Immature natural killer cell (primary cell): ENCODE results near the gene ANKRD27. TPM values are rescaled to one million over a fixed set of nuclear protein-coding genes. Genes with fewer than 3 reads are reported as not detected.
A peak's percentile ranks its signal among the peaks of the same experiment; 100 is the strongest.
"Not testable (repeated sequence)": the region's sequence is repeated elsewhere in the genome, so short reads cannot be mapped to it uniquely, and the experiment has no call there.

Source experiments
- DNase-seq, 3 donors: peaks; one replicate each; pipeline ENCODE4 v3.0.0; 2022; ENCODE audit warnings: mixed read lengths in 1 of 3
- H3K27ac Mint-ChIP-seq, 6 donors: one replicate each; pipeline ENCODE4 v1.8.0; 2020; ENCODE audit warnings: mixed read lengths in 6 of 6, mild to moderate bottlenecking in 5 of 6, inconsistent platforms in 4 of 6, moderate library complexity in 3 of 6
- H3K27me3 Mint-ChIP-seq, 3 donors: one replicate each; pipeline ENCODE4 v1.8.0; 2020 to 2021; ENCODE audit warnings: low read depth in 3 of 3, mild to moderate bottlenecking in 3 of 3, mixed read lengths in 3 of 3, moderate library complexity in 3 of 3, inconsistent platforms in 1 of 3
- H3K36me3 Mint-ChIP-seq, 3 donors: one replicate each; pipeline ENCODE4 v1.8.0; 2020; ENCODE audit warnings: mixed read lengths in 3 of 3, inconsistent platforms in 2 of 3, mild to moderate bottlenecking in 2 of 3
- H3K4me1 Mint-ChIP-seq, 2 donors: one replicate each; pipeline ENCODE4 v1.8.0; 2020; ENCODE audit warnings: inconsistent platforms in 2 of 2, mild to moderate bottlenecking in 2 of 2, mixed read lengths in 2 of 2, moderate library complexity in 1 of 2
- H3K4me3 Mint-ChIP-seq, 5 donors: one replicate each; pipeline ENCODE4 v1.8.0; 2020; ENCODE audit warnings: mild to moderate bottlenecking in 5 of 5, mixed read lengths in 5 of 5, inconsistent platforms in 3 of 5, moderate library complexity in 3 of 5
- H3K9me3 Mint-ChIP-seq, 6 donors: one replicate each; pipeline ENCODE4 v1.8.0; 2020; ENCODE audit warnings: mild to moderate bottlenecking in 6 of 6, mixed read lengths in 6 of 6, inconsistent platforms in 4 of 6, moderate library complexity in 3 of 6
- polyA plus RNA-seq, 3 donors: library from polyadenylated mRNA; unstranded; fragments of 300-500 nt; fragmentation: Illumina TruSeq; gene quantifications; one replicate each; pipeline ENCODE4 v1.2.3, GENCODE V29; 2021

Gene ANKRD27
- polyA plus RNA-seq, 3 donors from 2014 or later: 10.2 to 22.3 (median 13.2) TPM

- Mint-ChIP-seq H3K36me3 (peaks cover 18 to 31% (median 25%) of the 10 kb centered on the region in 3 donors), H3K4me1 (peaks cover 7 to 10% of the 10 kb centered on the region in 2 donors), H3K9me3 (no peaks in the 10 kb centered on the region), H3K27ac (no peak overlapping the region), H3K27me3 (no peaks in the 10 kb centered on the region), H3K4me3 (no peak overlapping the region)
- DNase-seq: no peak
These were observed 71.0 kb downstream of the ANKRD27 start for GRCh38 chr19:32603961-32604360.

DNA sequence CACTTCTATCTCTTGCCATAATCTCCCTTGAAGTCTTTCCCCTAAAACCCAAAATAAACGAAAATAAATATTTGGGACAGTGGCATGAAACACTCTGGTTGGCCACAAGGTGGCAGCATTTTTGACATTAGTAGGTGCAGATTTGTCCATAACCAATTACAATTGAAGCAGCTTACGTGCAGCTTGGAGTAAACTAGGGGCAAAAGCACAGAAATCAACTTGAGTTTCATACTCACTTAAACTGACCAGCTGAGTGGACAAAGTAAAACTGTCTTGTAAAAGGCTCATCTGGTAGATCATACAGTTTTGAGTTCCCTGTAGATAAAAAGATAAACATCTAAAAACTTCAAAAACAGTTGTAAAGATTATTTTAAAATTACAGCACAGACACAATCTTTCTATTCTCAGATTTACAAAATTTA is 75.2 kb downstream of the ANKRD27 start:
- no peaks in the 10 kb centered on the region for H3K9me3 Mint-ChIP-seq

DNA sequence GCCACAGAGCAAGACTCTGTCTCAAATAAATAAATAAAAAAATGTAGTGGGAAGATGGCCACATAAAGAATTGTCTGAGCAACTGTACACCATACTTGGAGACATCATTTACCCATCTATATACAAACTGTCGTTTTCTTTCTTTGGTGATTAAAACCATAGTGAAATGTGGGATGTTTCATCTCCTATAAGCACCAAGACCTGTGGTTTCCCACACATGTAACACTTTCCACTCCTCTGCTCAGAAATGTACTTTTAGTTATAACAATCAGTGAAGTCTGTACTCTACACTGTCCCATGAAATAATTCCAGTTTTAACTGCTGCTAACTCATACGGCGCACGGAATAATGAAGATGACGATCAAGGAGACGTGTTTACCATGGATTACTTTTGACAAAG is 75.7 kb downstream of the ANKRD27 start:
- Mint-ChIP-seq H3K27me3 (no peaks in the 10 kb centered on the region), H3K9me3 (no peaks in the 10 kb centered on the region), H3K4me3 (peak overlapping the region in 2 of 5 donors; percentile 12 to 19), H3K4me1 (peaks cover 12 to 14% of the 10 kb centered on the region in 2 donors), H3K27ac (peak overlapping the region in 1 of 6 donors; percentile 16), H3K36me3 (peaks cover 27 to 44% (median 32%) of the 10 kb centered on the region in 3 donors)
- no peak for DNase-seq

More for the DNA sequence above, 75.2 kb downstream of the ANKRD27 start:
- Mint-ChIP-seq H3K4me3 (peak overlapping the region in 1 of 5 donors; percentile 12), H3K27me3 (no peaks in the 10 kb centered on the region), H3K4me1 (peaks cover 12 to 14% of the 10 kb centered on the region in 2 donors), H3K27ac (peak overlapping the region in 2 of 6 donors; percentile 4 to 43), H3K36me3 (peaks cover 28 to 45% (median 32%) of the 10 kb centered on the region in 3 donors)
- DNase-seq: peak; percentile 36 to 50 (median 37)

DNA sequence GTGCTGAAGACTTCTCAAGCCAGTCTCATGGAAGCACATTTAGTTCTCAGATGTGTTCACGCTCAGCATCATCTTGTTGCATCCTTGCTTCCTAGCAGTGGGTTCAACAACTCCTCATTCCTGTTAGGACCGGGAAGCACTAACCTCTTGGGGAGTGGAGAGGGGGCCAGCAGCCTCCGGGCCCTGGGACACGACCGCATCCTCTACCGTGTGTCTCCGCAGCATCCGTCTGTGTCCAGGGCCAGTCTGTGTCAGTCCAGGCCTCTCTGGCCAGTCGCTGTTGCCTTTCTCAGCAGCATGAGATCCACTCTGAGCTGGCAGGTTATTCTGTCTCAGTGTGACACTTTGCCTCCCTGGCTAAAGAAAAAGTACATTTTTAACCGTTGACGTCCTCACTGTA is 77.0 kb downstream of the ANKRD27 start:
- H3K4me1 Mint-ChIP-seq: peaks cover 12 to 14% of the 10 kb centered on the region in 2 donors
- no peaks in the 10 kb centered on the region for H3K9me3 Mint-ChIP-seq
- H3K27me3 Mint-ChIP-seq: peaks cover 0 to 4% (median 0%) of the 10 kb centered on the region in 3 donors
- H3K4me3 Mint-ChIP-seq: no peak overlapping the region
- peaks cover 32 to 43% (median 34%) of the 10 kb centered on the region in 3 donors for H3K36me3 Mint-ChIP-seq
- no peak for DNase-seq
- peak overlapping the region in 1 of 6 donors; percentile 58 for H3K27ac Mint-ChIP-seq

DNA sequence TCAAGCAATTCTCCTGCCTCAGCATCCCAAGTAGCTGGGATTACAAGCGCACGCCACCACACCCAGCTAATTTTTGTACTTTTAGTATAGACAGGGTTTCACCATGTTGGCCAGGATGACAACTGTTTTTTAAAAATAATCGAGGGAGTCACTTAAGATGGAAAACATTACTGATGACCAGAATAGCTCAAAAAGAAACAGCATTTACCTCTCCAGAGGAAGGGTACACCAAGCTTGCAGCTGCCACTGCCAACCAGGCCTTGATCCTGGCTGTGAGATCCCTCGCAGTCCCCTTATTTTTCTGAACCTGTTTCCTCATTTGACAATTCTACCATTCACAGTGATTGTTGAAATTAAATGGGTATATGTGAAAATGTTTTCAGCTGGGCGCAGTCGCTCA is 79.5 kb downstream of the ANKRD27 start:
- no peak for DNase-seq
- Mint-ChIP-seq H3K4me1 (peaks cover 12 to 14% of the 10 kb centered on the region in 2 donors), H3K9me3 (no peaks in the 10 kb centered on the region), H3K36me3 (peaks cover 28 to 45% (median 36%) of the 10 kb centered on the region in 3 donors), H3K27me3 (peaks cover 0 to 4% (median 0%) of the 10 kb centered on the region in 3 donors), H3K4me3 (no peak overlapping the region), H3K27ac (no peak overlapping the region)

GRCh38 chr19:32594021-32594420 is 81.0 kb downstream of the ANKRD27 start:
- Mint-ChIP-seq H3K27me3 (peaks cover 0 to 4% (median 0%) of the 10 kb centered on the region in 3 donors), H3K36me3 (peaks cover 22 to 38% (median 34%) of the 10 kb centered on the region in 3 donors)
- no peak for DNase-seq

DNA sequence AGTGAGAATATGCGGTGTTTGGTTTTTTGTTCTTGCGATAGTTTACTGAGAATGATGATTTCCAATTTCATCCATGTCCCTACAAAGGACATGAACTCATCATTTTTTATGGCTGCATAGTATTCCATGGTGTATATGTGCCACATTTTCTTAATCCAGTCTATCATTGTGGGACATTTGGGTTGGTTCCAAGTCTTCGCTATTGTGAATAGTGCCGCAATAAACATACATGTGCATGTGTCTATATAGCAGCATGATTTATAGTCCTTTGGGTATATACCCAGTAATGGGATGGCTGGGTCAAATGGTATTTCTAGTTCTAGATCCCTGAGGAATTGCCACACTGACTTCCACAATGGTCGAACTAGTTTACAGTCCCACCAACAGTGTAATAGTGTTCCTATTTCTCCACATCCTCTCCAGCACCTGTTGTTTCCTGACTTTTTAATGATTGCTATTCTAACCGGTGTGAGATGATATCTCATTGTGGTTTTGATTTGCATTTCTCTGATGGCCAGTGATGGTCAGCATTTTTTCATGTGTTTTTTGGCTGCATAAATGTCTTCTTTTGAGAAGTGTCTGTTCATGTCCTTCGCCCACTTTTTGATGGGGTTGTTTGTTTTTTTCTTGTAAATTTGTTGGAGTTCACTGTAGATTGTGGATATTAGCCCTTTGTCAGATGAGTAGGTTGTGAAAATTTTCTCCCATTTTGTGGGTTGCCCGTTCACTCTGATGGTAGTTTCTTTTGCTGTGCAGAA is 87.1 kb downstream of the ANKRD27 start:
- H3K36me3 Mint-ChIP-seq: peaks cover 14 to 29% (median 27%) of the 10 kb centered on the region in 3 donors
- not testable (repeated sequence) for H3K27me3 Mint-ChIP-seq, DNase-seq, H3K4me3 Mint-ChIP-seq, H3K27ac Mint-ChIP-seq, H3K9me3 Mint-ChIP-seq
- peaks cover 10 to 31% of the 10 kb centered on the region in 2 donors for H3K4me1 Mint-ChIP-seq

More at GRCh38 chr19:32594021-32594420, 81.0 kb downstream of the ANKRD27 start:
- peaks cover 5% of the 10 kb centered on the region in 2 donors for H3K4me1 Mint-ChIP-seq
- H3K27ac Mint-ChIP-seq: peak overlapping the region in 2 of 6 donors; percentile 14 to 16
- H3K9me3 Mint-ChIP-seq: no peaks in the 10 kb centered on the region
- no peak overlapping the region for H3K4me3 Mint-ChIP-seq

DNA sequence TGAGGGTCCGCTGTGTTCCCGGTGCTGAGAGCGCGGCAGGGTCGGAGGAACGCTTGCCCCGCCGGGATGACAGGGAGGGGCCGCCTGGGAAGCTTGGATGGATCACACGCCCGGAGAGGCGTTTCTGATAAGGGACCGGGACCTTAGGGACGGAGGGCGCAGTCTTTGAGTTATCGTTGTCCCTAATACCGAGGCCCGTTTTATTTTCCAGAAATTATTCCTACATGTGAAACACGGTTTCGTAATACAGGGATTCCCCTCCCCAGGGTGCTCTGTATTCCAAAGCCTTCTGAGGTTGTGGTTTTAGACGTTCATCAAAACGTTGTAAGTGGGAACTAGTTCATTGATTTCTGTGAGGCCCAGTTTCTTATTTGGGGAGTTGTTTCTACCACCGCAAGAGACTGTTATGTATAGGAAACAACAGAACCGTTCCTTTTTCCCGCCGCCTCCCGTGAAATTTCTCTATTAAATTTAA is 93.2 kb downstream of the ANKRD27 start:
- peak overlapping the region; percentile 72 to 81 (median 76) for H3K4me3 Mint-ChIP-seq
- peaks cover 24 to 47% of the 10 kb centered on the region in 2 donors for H3K4me1 Mint-ChIP-seq
- H3K27me3 Mint-ChIP-seq: peaks cover 2 to 4% (median 2%) of the 10 kb centered on the region in 3 donors
- H3K27ac Mint-ChIP-seq: peak overlapping the region in 4 of 6 donors; percentile 55 to 65 (median 61)
- peaks cover 0 to 2% (median 0%) of the 10 kb centered on the region in 6 donors for H3K9me3 Mint-ChIP-seq
- DNase-seq: no peak
- peaks cover 7 to 11% (median 9%) of the 10 kb centered on the region in 3 donors for H3K36me3 Mint-ChIP-seq

DNA sequence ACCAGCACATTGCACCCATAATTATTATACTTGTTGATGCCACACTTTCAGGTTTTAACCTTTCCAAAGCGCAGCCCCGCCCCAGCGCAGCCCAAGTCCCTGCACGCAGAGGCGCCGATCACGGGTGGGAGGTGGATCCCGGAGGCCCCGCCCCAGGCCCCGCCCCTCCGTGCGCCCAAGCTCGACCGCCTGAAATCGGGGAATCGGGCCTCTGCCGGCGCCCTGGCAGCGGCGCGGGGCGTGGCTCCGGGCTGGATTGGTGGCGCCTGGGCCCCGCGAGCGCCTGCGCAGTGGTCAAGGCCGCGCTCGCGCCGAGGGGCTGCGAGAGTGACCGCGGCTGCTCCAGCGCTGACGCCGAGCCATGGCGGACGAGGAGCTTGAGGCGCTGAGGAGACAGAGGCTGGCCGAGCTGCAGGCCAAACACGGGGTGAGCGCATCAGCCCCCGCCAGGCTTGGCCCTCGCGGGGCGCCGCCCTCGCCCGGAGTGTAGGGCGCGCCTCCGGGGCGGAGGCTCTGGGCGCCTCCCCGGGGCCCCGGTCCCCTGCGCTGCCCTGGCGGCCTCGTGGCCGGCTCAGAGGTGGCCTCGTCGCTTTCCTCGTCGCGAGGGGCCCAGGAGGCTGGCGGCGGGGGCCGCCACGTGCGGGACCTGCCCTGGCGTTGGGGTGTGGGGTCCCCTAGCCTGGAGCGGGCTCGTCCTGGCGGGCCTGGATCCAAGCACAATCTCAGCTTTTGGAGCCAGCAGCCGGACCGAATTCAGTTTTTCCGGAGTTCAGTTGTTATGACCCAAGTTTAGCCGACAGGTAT is 93.9 kb downstream of the ANKRD27 start, which contains the start of gene PDCD5:
TSS of gene PDCD5 (plus strand) at position 290 of the 804 bp plus-strand sequence. CDS start at position 362, 72 bp downstream.
- Mint-ChIP-seq H3K36me3 (peaks cover under 1 to 5% (median 5%) of the 10 kb centered on the region in 3 donors), H3K27ac (peak within 1 kb of the TSS; percentile 78 to 92 (median 90)), H3K4me1 (peaks cover 18 to 40% of the 10 kb centered on the region in 2 donors)

GRCh38 chr19:32580353-32580900 is 94.6 kb downstream of the ANKRD27 start:
- Mint-ChIP-seq H3K27ac (peak overlapping the region; percentile 78 to 92 (median 90)), H3K36me3 (peaks cover 0 to 5% (median 5%) of the 10 kb centered on the region in 3 donors), H3K4me1 (peaks cover 16 to 33% of the 10 kb centered on the region in 2 donors), H3K27me3 (peaks cover 0 to 4% (median 4%) of the 10 kb centered on the region in 3 donors), H3K4me3 (peak overlapping the region; percentile 90 to 99 (median 97)), H3K9me3 (peaks cover 0 to 2% (median 0%) of the 10 kb centered on the region in 6 donors)
- DNase-seq: no peak

More for the DNA sequence above, 93.9 kb downstream of the ANKRD27 start, which contains the start of gene PDCD5:
- Mint-ChIP-seq H3K4me3 (peak within 1 kb of the TSS; percentile 90 to 99 (median 97)), H3K27me3 (peaks cover 0 to 4% (median 2%) of the 10 kb centered on the region in 3 donors), H3K9me3 (peaks cover 0 to 2% (median 0%) of the 10 kb centered on the region in 6 donors)
- DNase-seq: peak; percentile 92 to 95 (median 94)

- Mint-ChIP-seq H3K4me3 (no peak overlapping the region), H3K4me1 (peaks cover 17 to 24% of the 10 kb centered on the region in 2 donors), H3K36me3 (no peaks in the 10 kb centered on the region), H3K9me3 (peaks cover 0 to 2% (median 0%) of the 10 kb centered on the region in 6 donors), H3K27ac (no peak overlapping the region), H3K27me3 (peaks cover 1 to 7% (median 4%) of the 10 kb centered on the region in 3 donors)
- no peak for DNase-seq
These were observed 98.2 kb downstream of the ANKRD27 start for GRCh38 chr19:32576790-32577189.

DNA sequence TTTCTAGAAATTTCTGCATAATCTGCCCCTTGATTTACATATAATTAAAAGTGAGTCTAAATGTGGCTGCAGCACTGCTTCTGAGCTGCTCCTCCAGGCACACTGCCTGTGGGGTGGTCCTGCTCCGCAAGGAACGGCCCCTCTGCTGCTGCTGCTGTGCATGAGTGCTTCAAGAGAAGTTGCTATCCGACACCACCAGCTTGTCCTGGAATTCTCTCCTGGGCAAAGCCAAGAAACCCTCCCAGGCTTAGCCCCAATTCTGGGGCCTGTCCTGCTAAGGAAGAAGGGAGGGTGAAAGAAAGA is 101.5 kb downstream of the ANKRD27 start:
- H3K36me3 Mint-ChIP-seq: no peaks in the 10 kb centered on the region
- peak overlapping the region in 3 of 5 donors; percentile 83 to 94 (median 91) for H3K4me3 Mint-ChIP-seq
- peaks cover 15 to 21% of the 10 kb centered on the region in 2 donors for H3K4me1 Mint-ChIP-seq
- H3K27me3 Mint-ChIP-seq: peaks cover 3 to 5% (median 3%) of the 10 kb centered on the region in 3 donors
- H3K9me3 Mint-ChIP-seq: no peaks in the 10 kb centered on the region
- DNase-seq: no peak
- peak overlapping the region in 2 of 6 donors; percentile 80 to 89 for H3K27ac Mint-ChIP-seq
